SKM-1 treated with dmso at 0.1 percent for 144 hours (cell line): ENCODE measurements around the gene SWAP70.

Experiments
- DNase-seq: peaks from one replicate; lab custom pipeline; 2025; ENCODE audit not compliant: unreplicated experiment; lab: John Stamatoyannopoulos, UW

Gene SWAP70

GRCh38 chr11:9773524-9773923 is 109.6 kb downstream of the SWAP70 start:
- DNase-seq = no peak

GRCh38 chr11:9774109-9774508 is 110.2 kb downstream of the SWAP70 start:
- DNase-seq = no peak

GRCh38 chr11:9774591-9775397 is 110.9 kb downstream of the SWAP70 start:
- DNase-seq = no peak

GRCh38 chr11:9775398-9775779 is 111.5 kb downstream of the SWAP70 start:
- DNase-seq = no peak

- no peak for DNase-seq
These were observed 112.3 kb downstream of the SWAP70 start for GRCh38 chr11:9776203-9776602.

- DNase-seq = no peak
These were observed 113.2 kb downstream of the SWAP70 start for GRCh38 chr11:9777066-9777465.

DNA sequence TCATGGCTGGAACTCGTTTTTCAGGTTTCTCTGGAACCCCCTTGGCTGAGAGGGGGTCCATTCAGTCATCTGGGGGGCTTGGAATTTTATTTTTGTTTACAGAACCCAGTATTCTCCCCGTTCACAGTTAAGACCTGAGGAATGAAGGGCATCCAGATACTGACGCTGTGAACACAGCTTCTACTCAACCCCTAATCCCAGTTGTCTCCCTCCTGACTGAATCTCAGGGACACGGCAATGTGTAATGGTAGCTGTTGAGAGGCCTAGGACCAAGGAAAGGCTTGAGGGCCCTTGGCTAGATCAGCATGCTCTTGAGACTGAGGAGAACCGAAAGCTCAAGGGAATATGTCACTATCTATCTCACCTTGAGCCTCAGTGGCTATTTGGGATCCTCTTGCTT is 113.6 kb downstream of the SWAP70 start:
- no peak for DNase-seq

DNA sequence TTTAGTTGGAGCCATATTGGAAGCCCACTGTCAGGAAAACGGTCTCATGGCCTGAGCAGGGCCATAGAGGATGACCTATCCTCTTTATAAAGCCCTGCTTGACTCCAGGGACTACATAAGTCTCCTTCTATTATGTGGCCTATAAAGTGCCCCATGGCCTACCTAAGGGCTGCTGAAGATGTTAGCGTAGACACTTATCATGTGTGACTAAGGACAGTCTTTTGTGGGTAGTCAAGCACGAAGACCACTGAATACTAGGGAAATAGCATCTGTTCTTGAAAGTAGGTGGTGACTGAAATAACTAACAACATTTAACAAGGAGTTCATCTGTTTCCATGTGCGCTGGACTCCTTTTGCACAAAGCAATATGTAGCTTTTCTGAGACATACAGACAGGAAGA is 117.1 kb downstream of the SWAP70 start:
- no peak for DNase-seq

DNA sequence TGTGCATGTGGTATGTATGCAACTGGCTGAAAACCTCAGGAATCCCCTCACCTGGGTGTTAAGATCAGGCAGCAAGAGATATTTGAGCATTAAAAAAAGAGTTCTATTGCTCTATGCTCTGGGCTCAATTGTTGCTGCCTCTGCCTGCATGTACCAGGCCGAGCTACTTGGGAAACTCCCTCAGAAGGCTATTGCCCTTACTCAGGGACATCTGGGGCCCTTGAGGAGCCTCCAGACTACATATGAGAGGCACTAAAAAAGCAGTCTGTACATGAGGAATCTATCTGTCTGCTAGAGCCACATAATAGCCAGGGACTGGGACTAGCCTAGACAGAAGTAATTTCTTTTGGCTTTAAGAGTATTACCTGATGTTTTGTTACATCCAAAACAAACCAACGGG is 120.1 kb downstream of the SWAP70 start:
- DNase-seq = no peak

DNA sequence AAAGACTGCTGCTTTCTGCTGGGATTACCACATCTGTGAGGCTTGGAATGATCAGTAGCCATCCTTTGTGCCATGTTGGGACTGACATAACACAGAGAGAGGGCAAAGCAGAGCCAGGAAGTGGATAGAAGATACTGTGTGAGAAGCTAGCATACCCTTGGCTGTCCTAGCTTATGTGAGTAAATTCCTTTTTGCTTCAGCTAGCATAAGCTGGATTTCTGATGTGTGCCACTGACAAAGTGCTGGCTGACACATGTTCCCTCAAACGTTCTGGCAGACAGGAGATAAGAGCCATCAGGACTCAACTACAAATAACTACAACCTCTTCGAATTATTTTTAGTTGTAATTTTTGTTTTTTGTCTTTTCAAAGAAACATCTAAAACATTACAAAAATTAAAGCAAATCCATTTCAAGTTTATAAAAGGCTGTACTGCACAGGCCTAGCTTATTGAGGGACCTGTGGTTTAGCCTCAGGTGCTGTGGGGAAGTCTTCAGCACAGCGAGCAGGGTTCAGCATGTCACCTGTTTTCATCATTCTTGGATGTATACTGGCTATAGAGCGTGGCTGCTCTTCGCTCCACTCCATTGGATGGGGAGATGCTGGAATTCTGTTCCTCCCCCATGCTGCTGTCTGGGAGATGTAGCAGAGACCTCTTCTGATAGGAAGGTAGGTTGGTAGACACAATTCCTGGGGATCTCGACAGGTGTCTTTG is 120.9 kb downstream of the SWAP70 start:
- no peak for DNase-seq

GRCh38 chr11:9787260-9787659 is 123.4 kb downstream of the SWAP70 start:
- no peak for DNase-seq

DNA sequence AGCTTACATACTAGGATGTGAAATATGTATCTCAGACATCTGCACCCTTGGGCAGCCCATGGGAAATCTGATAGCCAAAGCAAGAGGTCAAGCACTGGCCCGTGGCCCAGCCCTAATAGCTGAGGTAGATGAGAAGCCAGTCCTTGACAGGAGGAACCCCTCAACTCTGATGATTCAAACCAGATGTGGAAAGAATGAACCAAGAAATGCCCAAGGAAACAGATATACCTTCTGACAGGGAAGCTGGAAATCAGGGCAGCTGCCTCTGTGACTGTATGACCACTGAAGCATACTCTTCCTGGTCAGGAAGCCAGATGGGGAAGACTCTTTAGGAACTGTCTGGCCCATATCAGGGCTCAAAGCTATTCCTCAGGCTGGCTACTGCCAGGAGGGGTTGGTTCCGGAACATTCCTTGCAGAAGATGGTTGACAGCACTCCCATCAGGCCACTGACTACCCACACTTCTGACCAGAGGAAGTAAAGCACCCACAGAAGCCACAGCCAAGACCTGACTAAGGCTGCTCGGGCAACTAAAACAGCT is 124.2 kb downstream of the SWAP70 start:
- no peak for DNase-seq

- no peak for DNase-seq
These were observed 126.0 kb downstream of the SWAP70 start for GRCh38 chr11:9789910-9790309.

DNA sequence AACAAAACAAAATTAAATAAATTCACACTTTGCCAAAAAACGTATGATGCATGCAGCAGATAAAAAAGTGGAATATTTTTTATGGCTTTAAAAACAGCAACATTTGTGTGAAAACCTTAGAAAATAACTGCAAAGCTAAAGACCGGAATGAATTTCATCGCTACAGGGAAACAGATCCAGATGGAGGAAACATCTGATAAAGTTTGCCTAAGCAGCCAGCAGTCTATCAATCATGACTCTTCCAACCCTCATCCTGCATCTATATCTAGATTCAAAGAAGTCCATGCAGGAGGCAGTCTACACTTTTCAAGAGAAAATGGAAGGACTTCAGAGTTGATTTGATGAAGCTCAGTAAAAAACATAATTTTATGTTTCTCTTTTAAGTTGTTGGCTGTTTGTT is 126.8 kb downstream of the SWAP70 start:
- no peak for DNase-seq

- no peak for DNase-seq
These were observed 132.4 kb downstream of the SWAP70 start for GRCh38 chr11:9796266-9796665.

DNA sequence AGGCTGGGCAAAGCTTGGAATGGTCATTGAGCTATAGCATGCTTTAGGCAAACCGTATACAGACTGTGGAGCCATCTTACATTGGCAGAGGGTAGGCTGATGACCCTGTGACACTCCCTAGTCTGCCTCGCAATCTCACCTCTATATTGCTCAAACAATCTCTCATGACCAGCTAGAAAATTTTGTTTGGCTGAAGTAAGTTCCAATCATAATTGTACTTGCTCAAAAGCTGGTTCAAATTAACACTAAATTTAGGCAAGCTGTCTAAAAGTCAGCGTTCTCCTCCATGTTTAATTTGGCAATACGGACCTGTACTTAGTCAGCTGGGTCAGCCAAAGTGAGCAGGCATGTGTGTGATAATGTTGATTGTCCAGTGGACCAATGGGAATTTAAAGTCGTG is 133.0 kb downstream of the SWAP70 start:
- DNase-seq = no peak

GRCh38 chr11:9797300-9797699 is 133.4 kb downstream of the SWAP70 start:
- DNase-seq = no peak

GRCh38 chr11:9799886-9800285 is 136.0 kb downstream of the SWAP70 start:
- DNase-seq = no peak

DNA sequence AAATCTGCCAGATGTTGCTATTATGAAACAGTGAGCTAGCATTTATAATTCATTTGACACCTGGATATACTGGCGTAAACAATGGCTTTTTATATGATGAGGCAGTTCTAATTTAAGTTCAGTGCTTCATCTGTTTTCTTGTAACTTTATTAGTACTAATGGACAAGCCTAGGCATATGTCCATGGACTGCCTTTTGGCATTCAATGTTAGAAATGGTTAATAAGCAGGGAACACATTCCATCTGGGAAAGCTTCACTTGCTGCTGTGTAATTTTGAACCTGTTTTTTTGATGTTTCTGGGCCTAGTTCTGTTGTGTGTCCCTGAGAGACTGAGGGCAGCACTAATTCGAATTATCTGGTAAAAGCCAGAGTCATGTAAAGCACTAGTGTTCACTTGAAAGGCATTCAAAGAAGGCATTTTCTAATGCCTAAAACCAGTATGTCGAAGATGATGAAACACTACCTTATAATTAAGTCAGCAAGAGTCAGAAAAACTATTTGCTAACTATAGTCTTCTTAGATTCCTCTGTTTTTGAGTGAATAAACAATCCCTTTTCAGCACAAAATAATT is 138.5 kb downstream of the SWAP70 start:
- DNase-seq = no peak
